HepG2 (cell line): ENCODE measurements around the gene SLC39A3. TPM values are rescaled to one million over a fixed set of nuclear protein-coding genes. Genes with fewer than 3 reads are reported as not detected.

ENCODE experiments used
- EED ChIP-seq: sonication (generic); formaldehyde crosslinking; IDR thresholded peaks from 2 replicates; pipeline ENCODE4 v1.5.0; 2020; ENCODE audit warnings: mild to moderate bottlenecking, missing genetic modification reagents
- HOXA3 ChIP-seq: sonication (generic); formaldehyde crosslinking; IDR thresholded peaks from 2 replicates; pipeline ENCODE4 v1.5.0; 2020; ENCODE audit warnings: missing genetic modification reagents
- REPIN1 ChIP-seq: sonication (generic); formaldehyde crosslinking; IDR thresholded peaks from 2 replicates; pipeline ENCODE4 v1.8.0; 2022; ENCODE audit warnings: missing genetic modification reagents, low read depth, mild to moderate bottlenecking, borderline replicate concordance
- SMAD1 ChIP-seq: sonication (generic); formaldehyde crosslinking; IDR thresholded peaks from 2 replicates; pipeline ENCODE4 v1.4.0; 2020; ENCODE audit warnings: missing genetic modification reagents, low read depth, mild to moderate bottlenecking, borderline replicate concordance
- TFDP2 ChIP-seq: sonication (generic); formaldehyde crosslinking; IDR thresholded peaks from 2 replicates; pipeline ENCODE4 v1.4.0; 2020; ENCODE audit warnings: missing genetic modification reagents
- ZNF160 ChIP-seq: sonication (generic); formaldehyde crosslinking; IDR thresholded peaks from 2 replicates; pipeline ENCODE4 v1.8.0; 2022; ENCODE audit warnings: mild to moderate bottlenecking, inconsistent platforms, missing genetic modification reagents
- ZNF253 ChIP-seq: sonication (generic); formaldehyde crosslinking; IDR thresholded peaks from 2 replicates; pipeline ENCODE4 v1.8.0; 2022; ENCODE audit warnings: mild to moderate bottlenecking, missing genetic modification reagents, borderline replicate concordance
- ZNF678 ChIP-seq: sonication (generic); formaldehyde crosslinking; IDR thresholded peaks from 2 replicates; pipeline ENCODE4 v1.4.0; 2020; ENCODE audit warnings: mild to moderate bottlenecking, missing genetic modification reagents
- ZXDC ChIP-seq: sonication (generic); formaldehyde crosslinking; IDR thresholded peaks from 2 replicates; pipeline ENCODE4 v1.5.0; 2020; ENCODE audit warnings: mild to moderate bottlenecking, missing genetic modification reagents
- polyA plus RNA-seq, 8 experiments: library from polyadenylated mRNA; depleted of rRNA in 3 of 8; stranded (reverse) in 7 of 8; unstranded in 1 of 8; fragments of >200 nt; fragmentation: Illumina TruSeq in 4 of 8; extraction: Trizol in 4 of 8; gene quantifications; 2 replicates each; pipeline versions ENCODE4 v1.2.1 to v1.2.3, GENCODE V29; 2011 to 2016; ENCODE audit warnings: low read depth in 4 of 8, missing spikeins in 1 of 8, mixed read lengths in 1 of 8; ENCODE audit not compliant: insufficient read depth in 1 of 8
- total RNA-seq, 5 experiments: library from RNA; depleted of rRNA; stranded (reverse); fragments of >200 nt; fragmentation: Illumina TruSeq; extraction: Trizol; gene quantifications; 2 replicates each; pipeline ENCODE4 v1.2.3, GENCODE V29; 2016; ENCODE audit warnings: low read depth in 1 of 5

The SLC39A3 gene
- total and polyA plus RNA-seq, 2 of the 13 experiments (the other 11 are each of a cell fraction or from before 2014, with no cell fraction given) = 33.6 to 41.6 TPM

- no peak for TF ChIP-seq ZXDC
- peak; percentile 72; the same call in 1 of the 2 replicates for TF ChIP-seq HOXA3 (CRISPR knock-in tag)
- peak; percentile 64; the same call in 1 of the 2 replicates for TF ChIP-seq SMAD1
- no peak for TF ChIP-seq ZNF678 (CRISPR knock-in tag)
- TF ChIP-seq TFDP2 (CRISPR knock-in tag) = peak; percentile 80
- TF ChIP-seq REPIN1 = no peak
- TF ChIP-seq ZNF160 (CRISPR knock-in tag) = peak; percentile 57; the same call in 1 of the 2 replicates
- 0 out of 2 replicates have a peak, but pooled peaks have one; percentile 64 for TF ChIP-seq ZNF253 (CRISPR knock-in tag)
- peak; percentile 73; the same call in 1 of the 2 replicates for TF ChIP-seq EED (CRISPR knock-in tag)
These were observed 45.6 kb upstream of the SLC39A3 start, which contains the start of gene THOP1 (continued) for GRCh38 chr19:2785244-2785997.
